HG03460 (cell line): ENCODE results near the gene LRRFIP1.
"Not testable (repeated sequence)": the region's sequence is repeated elsewhere in the genome, so short reads cannot be mapped to it uniquely, and the experiment has no call there.

ENCODE experiments used
- ATAC-seq: cut with Tn5 transposase; IDR thresholded peaks from one replicate; pipeline ENCODE4 v1.9.1; 2021; ENCODE audit not compliant: unreplicated experiment

The LRRFIP1 gene

GRCh38 chr2:237661799-237662328 is 34.5 kb downstream of the LRRFIP1 start:
- no peak for ATAC-seq

GRCh38 chr2:237662671-237663093 is 35.3 kb downstream of the LRRFIP1 start:
- no peak for ATAC-seq

GRCh38 chr2:237663517-237664110 is 36.2 kb downstream of the LRRFIP1 start:
- ATAC-seq: no peak

- ATAC-seq: no peak
Measured at GRCh38 chr2:237664151-237664550, 36.8 kb downstream of the LRRFIP1 start.

GRCh38 chr2:237665713-237666143 is 38.3 kb downstream of the LRRFIP1 start:
- ATAC-seq: no peak

GRCh38 chr2:237666606-237667005 is 39.2 kb downstream of the LRRFIP1 start:
- no peak for ATAC-seq

GRCh38 chr2:237667050-237667576 is 39.7 kb downstream of the LRRFIP1 start:
- not testable (repeated sequence) for ATAC-seq

GRCh38 chr2:237667893-237668292 is 40.5 kb downstream of the LRRFIP1 start:
- no peak for ATAC-seq

GRCh38 chr2:237668440-237668839 is 41.1 kb downstream of the LRRFIP1 start:
- ATAC-seq: no peak

GRCh38 chr2:237669283-237669627 is 41.9 kb downstream of the LRRFIP1 start:
- ATAC-seq: no peak

GRCh38 chr2:237669628-237670392 is 42.4 kb downstream of the LRRFIP1 start:
- peak; percentile 65 for ATAC-seq

- ATAC-seq: no peak
Measured at GRCh38 chr2:237670641-237671040, 43.3 kb downstream of the LRRFIP1 start.

GRCh38 chr2:237671466-237672138 is 44.2 kb downstream of the LRRFIP1 start:
- ATAC-seq: no peak

GRCh38 chr2:237672731-237673129 is 45.3 kb downstream of the LRRFIP1 start:
- ATAC-seq: no peak

- ATAC-seq: peak; percentile 24
Measured at GRCh38 chr2:237673130-237674001, 46.0 kb downstream of the LRRFIP1 start.

GRCh38 chr2:237674731-237675276 is 47.4 kb downstream of the LRRFIP1 start:
- ATAC-seq: peak; percentile 83

GRCh38 chr2:237675316-237675715 is 47.9 kb downstream of the LRRFIP1 start:
- ATAC-seq: no peak

GRCh38 chr2:237680702-237681478 is 53.5 kb downstream of the LRRFIP1 start:
- ATAC-seq: no peak

GRCh38 chr2:237682151-237682550 is 54.8 kb downstream of the LRRFIP1 start:
- ATAC-seq: no peak
